Heart left ventricle (tissue), 13 donors: ENCODE measurements around the gene MAN2A1.

ENCODE experiments used
- POLR2A ChIP-seq, 2 donors: fragments of 450-650 bp; IDR thresholded peaks; one replicate each; pipeline ENCODE4 v1.6.1; 2017; ENCODE audit warnings: antibody characterized with exemption in 2 of 2, mild to moderate bottlenecking in 2 of 2, moderate library complexity in 2 of 2
- TF ChIP-seq, protein P1 (sequence below), 12 donors: fragments of 200-600 bp; sonication (generic) in 4 of 12; IDR thresholded peaks; one replicate each; pipeline versions ENCODE4 v1.5.0 to v1.8.0; 2018 to 2022; ENCODE audit warnings: antibody characterized with exemption in 12 of 12, mild to moderate bottlenecking in 5 of 12
- donor health status: ischemic (EF 13 %, LVEDD 7.1; RV severe dilation, severe dysfunction).
- donor health status: DM: no; HTN: yes; CAD: no.
- donor health status: DM: no; HTN: no; CAD: no.
- donor health status: ischemic (EF 25% LVEDD 6.9; RV normal size, moderate dysfunction).
- donor health status: ischemic (EF 25% LVEDD 5.7; RV mildly dilated, moderate dysfunction).
- donor health status: ischemic (EF 35%, LVEDD 5.7; RV mildly dilated, moderate dysfunction).
- donor health status: nonischemic (EF 11% LVEDD 7.7; RV severe dilation, severe dysfunction).
- donor health status: DM: yes; HTN: yes; CAD: no.
- donor health status: PGD.
- donor health status: ischemic (EF 29% LVEDD 5.4; RV normal size, mild dysfunction).
- donor health status: nonischemic (EF 23%, LVEDD 6.1; RV moderate dilation, normal function).

- TF ChIP-seq, protein P1, sequence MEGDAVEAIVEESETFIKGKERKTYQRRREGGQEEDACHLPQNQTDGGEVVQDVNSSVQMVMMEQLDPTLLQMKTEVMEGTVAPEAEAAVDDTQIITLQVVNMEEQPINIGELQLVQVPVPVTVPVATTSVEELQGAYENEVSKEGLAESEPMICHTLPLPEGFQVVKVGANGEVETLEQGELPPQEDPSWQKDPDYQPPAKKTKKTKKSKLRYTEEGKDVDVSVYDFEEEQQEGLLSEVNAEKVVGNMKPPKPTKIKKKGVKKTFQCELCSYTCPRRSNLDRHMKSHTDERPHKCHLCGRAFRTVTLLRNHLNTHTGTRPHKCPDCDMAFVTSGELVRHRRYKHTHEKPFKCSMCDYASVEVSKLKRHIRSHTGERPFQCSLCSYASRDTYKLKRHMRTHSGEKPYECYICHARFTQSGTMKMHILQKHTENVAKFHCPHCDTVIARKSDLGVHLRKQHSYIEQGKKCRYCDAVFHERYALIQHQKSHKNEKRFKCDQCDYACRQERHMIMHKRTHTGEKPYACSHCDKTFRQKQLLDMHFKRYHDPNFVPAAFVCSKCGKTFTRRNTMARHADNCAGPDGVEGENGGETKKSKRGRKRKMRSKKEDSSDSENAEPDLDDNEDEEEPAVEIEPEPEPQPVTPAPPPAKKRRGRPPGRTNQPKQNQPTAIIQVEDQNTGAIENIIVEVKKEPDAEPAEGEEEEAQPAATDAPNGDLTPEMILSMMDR (IDR thresholded peaks at IDR 0.05): no peak
- no peak for TF ChIP-seq POLR2A (IDR thresholded peaks at IDR 0.05)
Measured at GRCh38 chr5:109837231-109837861, 147.6 kb downstream of the MAN2A1 start.
